KMS-11 (cell line): ENCODE results near the gene SHOC1.

Experiments
- H2AFZ ChIP-seq: fragments of 200-600 bp; sonication (generic); 2 replicates; pipeline ENCODE4 v1.6.1; 2016; ENCODE audit warnings: antibody characterized with exemption, mixed run types, low read depth
- H3K27ac ChIP-seq: fragments of 200-600 bp; sonication (generic); 2 replicates; pipeline ENCODE4 v1.6.1; 2016; ENCODE audit warnings: mild to moderate bottlenecking, mixed run types
- H3K27me3 ChIP-seq: fragments of 200-600 bp; sonication (generic); 2 replicates; pipeline ENCODE4 v1.6.1; 2017; ENCODE audit warnings: mild to moderate bottlenecking, low read depth, mixed run types, moderate library complexity; ENCODE audit not compliant: insufficient read depth
- H3K36me3 ChIP-seq: fragments of 200-600 bp; sonication (generic); 2 replicates; pipeline ENCODE4 v1.6.1; 2017; ENCODE audit warnings: mild to moderate bottlenecking, mixed run types; ENCODE audit not compliant: insufficient read depth
- H3K4me1 ChIP-seq: fragments of 200-600 bp; sonication (generic); 2 replicates; pipeline ENCODE4 v1.6.1; 2016; ENCODE audit warnings: mild to moderate bottlenecking, low read depth, mixed run types; ENCODE audit not compliant: poor library complexity, severe bottlenecking
- H3K4me2 ChIP-seq: fragments of 200-600 bp; sonication (generic); 2 replicates; pipeline ENCODE4 v1.7.0; 2016; ENCODE audit warnings: mild to moderate bottlenecking, mixed run types
- H3K4me3 ChIP-seq: fragments of 200-600 bp; sonication (generic); IDR thresholded peaks from 2 replicates; pipeline ENCODE4 v1.6.1; 2017; ENCODE audit warnings: low read depth, low read length, mixed read lengths; ENCODE audit not compliant: insufficient read depth
- H3K79me2 ChIP-seq: fragments of 200-600 bp; sonication (generic); 2 replicates; pipeline ENCODE4 v1.6.1; 2016; ENCODE audit warnings: low read depth, mixed run types; ENCODE audit not compliant: insufficient read depth
- H3K9ac ChIP-seq: fragments of 200-600 bp; sonication (generic); 2 replicates; pipeline ENCODE4 v1.6.1; 2016; ENCODE audit warnings: mild to moderate bottlenecking, mixed run types
- H4K20me1 ChIP-seq: fragments of 200-600 bp; sonication (generic); 2 replicates; pipeline ENCODE4 v1.6.1; 2016; ENCODE audit warnings: mild to moderate bottlenecking, mixed run types; ENCODE audit not compliant: insufficient read depth
- CTCF ChIP-seq: fragments of 200-600 bp; sonication (generic); conservative IDR thresholded peaks from 2 replicates; pipeline ENCODE4 v1.6.1; 2017; ENCODE audit warnings: low read depth, mild to moderate bottlenecking, antibody characterized with exemption, low read length, moderate library complexity, mixed read lengths

SHOC1 gene

GRCh38 chr9:111832449-111832848, 37.7 kb upstream of the SHOC1 start:
- no peak overlapping the region for H2AFZ ChIP-seq
- no peaks in the 10 kb centered on the region for H3K36me3 ChIP-seq
- H4K20me1 ChIP-seq: no peaks in the 10 kb centered on the region
- H3K4me1 ChIP-seq: no peaks in the 10 kb centered on the region
- H3K79me2 ChIP-seq: no peaks in the 10 kb centered on the region
- no peak overlapping the region for H3K4me3 ChIP-seq
- no peak for TF ChIP-seq CTCF
- no peaks in the 10 kb centered on the region for H3K27me3 ChIP-seq
- no peak overlapping the region for H3K4me2 ChIP-seq
- H3K9ac ChIP-seq: no peak overlapping the region
- H3K27ac ChIP-seq: no peak overlapping the region

GRCh38 chr9:111831371-111832108, 36.8 kb upstream of the SHOC1 start:
- H4K20me1 ChIP-seq: no peaks in the 10 kb centered on the region
- H2AFZ ChIP-seq: no peak overlapping the region

GRCh38 chr9:111828193-111828592, 33.5 kb upstream of the SHOC1 start:
- no peak for TF ChIP-seq CTCF
- no peak overlapping the region for H3K4me2 ChIP-seq
- no peak overlapping the region for H3K27ac ChIP-seq
- no peak overlapping the region for H3K9ac ChIP-seq
- no peak overlapping the region for H3K4me3 ChIP-seq
- H3K79me2 ChIP-seq: no peaks in the 10 kb centered on the region
- no peaks in the 10 kb centered on the region for H3K27me3 ChIP-seq
- no peaks in the 10 kb centered on the region for H4K20me1 ChIP-seq
- no peak overlapping the region for H2AFZ ChIP-seq
- H3K36me3 ChIP-seq: no peaks in the 10 kb centered on the region
- H3K4me1 ChIP-seq: no peaks in the 10 kb centered on the region

More at GRCh38 chr9:111831371-111832108, 36.8 kb upstream of the SHOC1 start:
- no peak for TF ChIP-seq CTCF
- Histone ChIP-seq H3K4me1 (no peaks in the 10 kb centered on the region), H3K4me3 (no peak overlapping the region), H3K79me2 (no peaks in the 10 kb centered on the region), H3K9ac (no peak overlapping the region), H3K36me3 (no peaks in the 10 kb centered on the region), H3K27ac (no peak overlapping the region), H3K4me2 (no peak overlapping the region), H3K27me3 (no peaks in the 10 kb centered on the region)

GRCh38 chr9:111825468-111826145, 30.9 kb upstream of the SHOC1 start:
- TF ChIP-seq CTCF: no peak
- H3K9ac ChIP-seq: no peak overlapping the region
- H3K27ac ChIP-seq: no peak overlapping the region

More at GRCh38 chr9:111825468-111826145, 30.9 kb upstream of the SHOC1 start:
- no peaks in the 10 kb centered on the region for H3K79me2 ChIP-seq
- no peaks in the 10 kb centered on the region for H3K4me1 ChIP-seq
- no peaks in the 10 kb centered on the region for H4K20me1 ChIP-seq
- no peaks in the 10 kb centered on the region for H3K36me3 ChIP-seq
- H3K4me2 ChIP-seq: no peak overlapping the region
- no peak overlapping the region for H2AFZ ChIP-seq
- H3K4me3 ChIP-seq: no peak overlapping the region
- no peaks in the 10 kb centered on the region for H3K27me3 ChIP-seq
